ENCODE measurements around the gene ATXN10.

DNA sequence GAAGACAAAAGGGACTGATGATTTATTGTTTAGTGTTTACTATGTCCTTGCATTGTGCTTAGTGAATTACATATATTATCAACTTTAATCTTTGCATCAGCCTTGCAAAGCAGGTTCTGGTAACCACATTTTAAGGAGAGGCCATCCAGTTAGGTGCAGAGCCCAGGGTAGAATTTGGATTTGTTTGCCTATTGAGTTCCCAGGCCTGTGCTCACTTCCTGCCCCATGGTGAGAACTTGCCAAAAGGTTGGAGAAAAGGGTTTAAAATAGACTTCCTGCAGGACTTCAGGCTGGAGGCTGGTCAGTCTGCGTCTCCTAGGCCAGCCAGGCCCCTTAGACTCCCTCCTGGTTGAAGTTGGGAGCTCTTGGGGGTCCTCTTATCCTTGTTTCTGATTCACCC, 72.1 kb downstream of the ATXN10 start:
- TF ChIP-seq POLR2A (IDR thresholded peaks at IDR 0.05) (no peak), POLR2AphosphoS5 (IDR thresholded peaks at IDR 0.05) (no peak)

Measured in gastroesophageal sphincter (tissue), 2 donors.